Measurements from ENCODE around the gene DNPH1.
A peak's percentile ranks its signal among the peaks of the same experiment; 100 is the strongest.

Gene DNPH1

GRCh38 chr6:43262000-43262779 lies 32.9 kb upstream of the DNPH1 start:
- H3K27me3 ChIP-seq (ENCODE audit: control insufficient read depth in 1 of 2, insufficient read depth in 1 of 2, low read length in 2 of 2): peaks cover 33 to 50% of the 10 kb centered on the region in 2 experiments
- peak overlapping the region; percentile 28 for H4K91ac ChIP-seq (ENCODE audit: low read length)
- no peak overlapping the region for H3K27ac ChIP-seq (ENCODE audit: low read length, poor library complexity, severe bottlenecking)
- H3K4me2 ChIP-seq (ENCODE audit: low read length, poor library complexity, severe bottlenecking): no peak overlapping the region
- no peak overlapping the region for H4K8ac ChIP-seq (ENCODE audit: low read length)
- H3K36me3 ChIP-seq (ENCODE audit: control insufficient read depth in 1 of 2, insufficient read depth in 2 of 2, low read depth in 1 of 2, low read length in 2 of 2): no peaks in the 10 kb centered on the region
- H2BK12ac ChIP-seq (ENCODE audit: low read length in 2 of 2): no peak overlapping the region
- H3K9me3 ChIP-seq (ENCODE audit: control insufficient read depth, low read length): no peaks in the 10 kb centered on the region
- no peak for DNase-seq
- no peaks in the 10 kb centered on the region for H3K79me1 ChIP-seq (replicated peaks; ENCODE audit: low read length, poor library complexity, severe bottlenecking)
- no peak overlapping the region for H2BK120ac ChIP-seq (ENCODE audit: low read depth, low read length)
- no peak overlapping the region for H2AK5ac ChIP-seq (ENCODE audit: low read length, severe bottlenecking)
- no peak overlapping the region for H2AFZ ChIP-seq (ENCODE audit: low read depth, low read length)
- no peak overlapping the region for H2BK5ac ChIP-seq (ENCODE audit: low read depth, low read length, poor library complexity, severe bottlenecking)
- 89% methylated on average over 14 of the region's 14 CpGs for WGBS
- no peak overlapping the region for H3K4me3 ChIP-seq (ENCODE audit: insufficient read depth in 1 of 2, low read depth in 1 of 2, low read length in 2 of 2)
- no peak overlapping the region for H3K9ac ChIP-seq (ENCODE audit: low read length)
- no peaks in the 10 kb centered on the region for H3K4me1 ChIP-seq (ENCODE audit: control insufficient read depth, insufficient read depth, low read depth, low read length)
- H3K18ac ChIP-seq (ENCODE audit: low read depth in 1 of 2, low read length in 2 of 2): no peak overlapping the region
- H3K14ac ChIP-seq (ENCODE audit: low read length in 2 of 2): no peak overlapping the region
- peak overlapping the region in 1 of 2 experiments; percentile 60 for H3K23ac ChIP-seq (ENCODE audit: low read length in 2 of 2)
- H2BK15ac ChIP-seq (ENCODE audit: low read depth, poor library complexity, severe bottlenecking): no peak overlapping the region
- no peak overlapping the region for H3K4ac ChIP-seq (ENCODE audit: low read depth in 1 of 2, low read length in 2 of 2)

GRCh38 chr6:43261198-43261597 lies 31.9 kb upstream of the DNPH1 start:
- Histone ChIP-seq H2AK5ac (ENCODE audit: low read length, severe bottlenecking) (no peak overlapping the region), H3K4ac (ENCODE audit: low read depth in 1 of 2, low read length in 2 of 2) (no peak overlapping the region), H3K27me3 (ENCODE audit: control insufficient read depth in 1 of 2, insufficient read depth in 1 of 2, low read length in 2 of 2) (peaks cover 39 to 49% of the 10 kb centered on the region in 2 experiments), H3K14ac (ENCODE audit: low read length in 2 of 2) (no peak overlapping the region), H2BK15ac (ENCODE audit: low read depth, poor library complexity, severe bottlenecking) (no peak overlapping the region), H2BK12ac (ENCODE audit: low read length in 2 of 2) (no peak overlapping the region), H3K27ac (ENCODE audit: low read length, poor library complexity, severe bottlenecking) (no peak overlapping the region), H3K23ac (ENCODE audit: low read length in 2 of 2) (no peak overlapping the region), H3K4me1 (ENCODE audit: control insufficient read depth, insufficient read depth, low read depth, low read length) (no peaks in the 10 kb centered on the region), H4K8ac (ENCODE audit: low read length) (no peak overlapping the region), H3K9ac (ENCODE audit: low read length) (no peak overlapping the region), H2BK5ac (ENCODE audit: low read depth, low read length, poor library complexity, severe bottlenecking) (no peak overlapping the region), H3K4me2 (ENCODE audit: low read length, poor library complexity, severe bottlenecking) (no peak overlapping the region), H4K91ac (ENCODE audit: low read length) (no peak overlapping the region), H3K9me3 (ENCODE audit: control insufficient read depth, low read length) (no peaks in the 10 kb centered on the region), H2BK120ac (ENCODE audit: low read depth, low read length) (no peak overlapping the region), H3K36me3 (ENCODE audit: control insufficient read depth in 1 of 2, insufficient read depth in 2 of 2, low read depth in 1 of 2, low read length in 2 of 2) (no peaks in the 10 kb centered on the region), H3K18ac (ENCODE audit: low read depth in 1 of 2, low read length in 2 of 2) (no peak overlapping the region), H3K4me3 (ENCODE audit: insufficient read depth in 1 of 2, low read depth in 1 of 2, low read length in 2 of 2) (no peak overlapping the region), H3K79me1 (replicated peaks; ENCODE audit: low read length, poor library complexity, severe bottlenecking) (no peaks in the 10 kb centered on the region), H2AFZ (ENCODE audit: low read depth, low read length) (no peak overlapping the region)
- 92% methylated on average over 4 of the region's 5 CpGs for WGBS
- no peak for DNase-seq

- Histone ChIP-seq H3K18ac (ENCODE audit: low read depth in 1 of 2, low read length in 2 of 2) (no peak overlapping the region), H3K27me3 (ENCODE audit: control insufficient read depth in 1 of 2, insufficient read depth in 1 of 2, low read length in 2 of 2) (peaks cover 39 to 46% of the 10 kb centered on the region in 2 experiments), H2BK5ac (ENCODE audit: low read depth, low read length, poor library complexity, severe bottlenecking) (no peak overlapping the region), H3K36me3 (ENCODE audit: control insufficient read depth in 1 of 2, insufficient read depth in 2 of 2, low read depth in 1 of 2, low read length in 2 of 2) (no peaks in the 10 kb centered on the region), H3K4me2 (ENCODE audit: low read length, poor library complexity, severe bottlenecking) (no peak overlapping the region), H3K9ac (ENCODE audit: low read length) (no peak overlapping the region), H2BK120ac (ENCODE audit: low read depth, low read length) (no peak overlapping the region), H3K14ac (ENCODE audit: low read length in 2 of 2) (no peak overlapping the region), H4K8ac (ENCODE audit: low read length) (no peak overlapping the region), H2AFZ (ENCODE audit: low read depth, low read length) (no peak overlapping the region), H3K4me1 (ENCODE audit: control insufficient read depth, insufficient read depth, low read depth, low read length) (no peaks in the 10 kb centered on the region), H3K23ac (ENCODE audit: low read length in 2 of 2) (no peak overlapping the region), H4K91ac (ENCODE audit: low read length) (no peak overlapping the region), H3K27ac (ENCODE audit: low read length, poor library complexity, severe bottlenecking) (no peak overlapping the region), H3K4ac (ENCODE audit: low read depth in 1 of 2, low read length in 2 of 2) (no peak overlapping the region), H2BK15ac (ENCODE audit: low read depth, poor library complexity, severe bottlenecking) (no peak overlapping the region), H3K4me3 (ENCODE audit: insufficient read depth in 1 of 2, low read depth in 1 of 2, low read length in 2 of 2) (no peak overlapping the region), H2AK5ac (ENCODE audit: low read length, severe bottlenecking) (no peak overlapping the region), H2BK12ac (ENCODE audit: low read length in 2 of 2) (no peak overlapping the region), H3K9me3 (ENCODE audit: control insufficient read depth, low read length) (no peaks in the 10 kb centered on the region), H3K79me1 (replicated peaks; ENCODE audit: low read length, poor library complexity, severe bottlenecking) (no peaks in the 10 kb centered on the region)
- DNase-seq: no peak
- WGBS: 88% methylated on average over 4 of the region's 4 CpGs
Observed at GRCh38 chr6:43260791-43261190, 31.5 kb upstream of the DNPH1 start.

- DNase-seq: no peak
- Histone ChIP-seq H2BK120ac (ENCODE audit: low read depth, low read length) (no peak overlapping the region), H4K8ac (ENCODE audit: low read length) (no peak overlapping the region), H2BK12ac (ENCODE audit: low read length in 2 of 2) (no peak overlapping the region), H3K4ac (ENCODE audit: low read depth in 1 of 2, low read length in 2 of 2) (no peak overlapping the region), H2AK5ac (ENCODE audit: low read length, severe bottlenecking) (no peak overlapping the region), H3K23ac (ENCODE audit: low read length in 2 of 2) (no peak overlapping the region), H3K18ac (ENCODE audit: low read depth in 1 of 2, low read length in 2 of 2) (no peak overlapping the region), H3K36me3 (ENCODE audit: control insufficient read depth in 1 of 2, insufficient read depth in 2 of 2, low read depth in 1 of 2, low read length in 2 of 2) (no peaks in the 10 kb centered on the region), H2BK15ac (ENCODE audit: low read depth, poor library complexity, severe bottlenecking) (no peak overlapping the region), H3K4me1 (ENCODE audit: control insufficient read depth, insufficient read depth, low read depth, low read length) (no peaks in the 10 kb centered on the region), H3K9ac (ENCODE audit: low read length) (no peak overlapping the region), H3K14ac (ENCODE audit: low read length in 2 of 2) (peak overlapping the region in 1 of 2 experiments; percentile 38), H2BK5ac (ENCODE audit: low read depth, low read length, poor library complexity, severe bottlenecking) (no peak overlapping the region), H3K4me2 (ENCODE audit: low read length, poor library complexity, severe bottlenecking) (no peak overlapping the region), H3K27me3 (ENCODE audit: control insufficient read depth in 1 of 2, insufficient read depth in 1 of 2, low read length in 2 of 2) (peaks cover 38 to 39% of the 10 kb centered on the region in 2 experiments), H3K27ac (ENCODE audit: low read length, poor library complexity, severe bottlenecking) (no peak overlapping the region), H2AFZ (ENCODE audit: low read depth, low read length) (no peak overlapping the region), H3K79me1 (replicated peaks; ENCODE audit: low read length, poor library complexity, severe bottlenecking) (no peaks in the 10 kb centered on the region), H3K9me3 (ENCODE audit: control insufficient read depth, low read length) (no peaks in the 10 kb centered on the region), H3K4me3 (ENCODE audit: insufficient read depth in 1 of 2, low read depth in 1 of 2, low read length in 2 of 2) (no peak overlapping the region), H4K91ac (ENCODE audit: low read length) (no peak overlapping the region)
- 92% methylated on average over 27 of the region's 30 CpGs for WGBS
Observed at GRCh38 chr6:43258807-43259686, 29.8 kb upstream of the DNPH1 start.

All from mesenchymal stem cell (in vitro differentiated cells and primary cell).